ENCODE measurements around the gene RAP1GAP2. TPM values are rescaled to one million over a fixed set of nuclear protein-coding genes. Genes with fewer than 3 reads are reported as not detected.

RAP1GAP2 gene
- total RNA-seq, 4 donors from 2014 or later, result 4.6 to 8.0 (median 5.6) TPM

GRCh38 chr17:2949469-2950044, 153.3 kb downstream of the RAP1GAP2 start:
- no peak for DNase-seq (ENCODE audit: low spot score)
- TF ChIP-seq CTCF (IDR thresholded peaks at IDR 0.05), result no peak
- ATAC-seq (ENCODE audit: low FRiP score), result no peak

GRCh38 chr17:2950846-2951245, 154.6 kb downstream of the RAP1GAP2 start:
- DNase-seq (ENCODE audit: low spot score) (no peak), ATAC-seq (ENCODE audit: low FRiP score) (no peak)
- TF ChIP-seq CTCF (IDR thresholded peaks at IDR 0.05), result no peak

- no peak for ATAC-seq (ENCODE audit: low FRiP score)
- no peak for DNase-seq (ENCODE audit: low spot score)
- TF ChIP-seq CTCF (IDR thresholded peaks at IDR 0.05), result no peak
These were observed 156.1 kb downstream of the RAP1GAP2 start for GRCh38 chr17:2952174-2952845.

- DNase-seq (ENCODE audit: low spot score), result no peak
- ATAC-seq (ENCODE audit: low FRiP score), result no peak
- no peak for TF ChIP-seq CTCF (IDR thresholded peaks at IDR 0.05)
These were observed 158.7 kb downstream of the RAP1GAP2 start for GRCh38 chr17:2954898-2955445.

GRCh38 chr17:2955931-2956582, 159.8 kb downstream of the RAP1GAP2 start:
- ATAC-seq (ENCODE audit: low FRiP score), result peak; percentile 25
- no peak for DNase-seq (ENCODE audit: low spot score)
- no peak for TF ChIP-seq CTCF (IDR thresholded peaks at IDR 0.05)

GRCh38 chr17:2957631-2958286, 161.5 kb downstream of the RAP1GAP2 start:
- DNase-seq (ENCODE audit: low spot score) (no peak), ATAC-seq (ENCODE audit: low FRiP score) (no peak)
- no peak for TF ChIP-seq CTCF (IDR thresholded peaks at IDR 0.05)

Data from omental fat pad (tissue), 4 donors.